SIG-M5 treated with dmso at 0.1 percent for 504 hours (cell line): ENCODE data around the gene POLE.

Source experiments
- DNase-seq: peaks from one replicate; lab custom pipeline; 2025; ENCODE audit not compliant: unreplicated experiment; lab: John Stamatoyannopoulos, UW

The POLE gene

GRCh38 chr12:132657004-132657727 is 30.0 kb downstream of the POLE start:
- peak; percentile 31 for DNase-seq

- no peak for DNase-seq
These were observed 33.4 kb downstream of the POLE start for GRCh38 chr12:132653567-132654290.

DNA sequence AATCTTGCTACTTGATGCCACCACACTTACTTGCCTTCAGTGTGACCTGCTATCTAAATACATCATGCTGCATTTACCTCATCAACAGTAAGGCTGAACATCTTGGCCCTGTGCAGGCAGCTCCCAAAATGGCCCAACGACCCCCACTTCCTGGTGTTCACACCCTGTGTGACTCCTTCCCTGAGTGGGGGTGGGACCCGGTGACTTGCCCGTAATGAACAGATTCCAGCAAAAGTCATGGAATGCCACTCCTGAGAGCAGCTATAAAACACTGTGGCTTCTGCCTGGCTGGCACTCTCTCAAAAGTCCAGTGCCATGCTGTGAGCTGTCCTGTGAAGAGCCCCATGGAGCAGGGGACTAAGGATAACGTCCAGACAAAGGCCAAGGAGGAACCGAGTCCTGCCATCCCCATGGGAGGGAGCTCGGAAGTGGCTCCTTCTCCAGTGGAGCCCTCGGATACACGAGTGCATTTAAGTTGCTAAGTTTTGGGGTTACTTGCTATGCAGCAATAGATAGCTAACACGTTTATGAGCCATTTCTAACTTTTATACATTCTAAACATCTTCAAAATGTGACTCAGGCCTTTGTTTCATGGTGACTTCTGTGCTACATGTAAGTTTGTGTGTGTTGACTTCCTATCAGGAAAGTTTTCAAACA is 35.6 kb downstream of the POLE start:
- peak; percentile 88 for DNase-seq

GRCh38 chr12:132649226-132649945 is 37.8 kb downstream of the POLE start:
- DNase-seq = no peak

DNA sequence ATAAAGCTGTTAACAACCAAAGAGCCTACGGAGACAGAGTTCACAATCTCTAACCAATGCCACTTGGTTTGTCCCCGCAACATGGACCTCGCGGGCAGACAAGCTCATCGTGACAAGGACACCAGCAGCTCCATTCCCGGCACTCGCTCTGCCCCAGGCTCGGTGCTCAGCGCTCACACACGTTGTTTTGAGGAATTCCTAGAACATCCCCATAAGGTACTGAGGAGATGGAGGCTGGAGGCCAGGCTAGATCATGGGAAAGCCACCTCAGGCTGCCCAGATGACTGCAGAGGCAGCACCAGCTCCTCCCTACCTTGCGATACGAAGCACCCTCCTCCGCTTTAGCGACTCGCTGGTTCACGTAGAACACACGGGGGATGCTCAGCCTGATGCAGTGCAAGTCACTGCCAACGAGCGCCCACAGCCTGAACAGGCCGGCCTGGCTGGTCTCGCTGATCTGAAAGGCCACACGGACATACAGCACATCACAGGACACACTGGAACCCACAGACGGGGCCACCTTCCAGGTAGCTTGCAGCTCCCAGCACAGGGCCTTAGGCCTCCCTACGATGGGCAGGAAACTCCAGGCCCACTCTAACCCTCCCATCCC is 38.4 kb downstream of the POLE start:
- no peak for DNase-seq

DNA sequence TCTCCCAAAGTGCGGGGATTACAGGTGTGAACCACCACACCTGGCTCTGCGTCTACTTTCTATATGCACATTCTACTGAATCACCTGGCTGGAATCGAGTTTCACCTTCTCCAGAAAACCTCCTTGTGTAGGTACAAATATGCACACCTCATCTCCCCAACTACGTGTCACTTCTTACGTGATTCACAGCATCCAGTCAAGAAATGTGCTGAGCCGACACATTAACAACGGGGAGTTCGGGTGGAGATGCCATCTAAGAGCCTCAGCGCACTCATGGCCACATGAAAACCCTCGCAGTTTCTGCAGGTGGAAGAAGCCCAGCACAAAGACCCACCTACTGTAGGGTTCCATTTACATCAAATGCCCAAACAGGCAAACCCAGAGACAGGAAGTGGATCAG is 39.3 kb downstream of the POLE start:
- no peak for DNase-seq

DNA sequence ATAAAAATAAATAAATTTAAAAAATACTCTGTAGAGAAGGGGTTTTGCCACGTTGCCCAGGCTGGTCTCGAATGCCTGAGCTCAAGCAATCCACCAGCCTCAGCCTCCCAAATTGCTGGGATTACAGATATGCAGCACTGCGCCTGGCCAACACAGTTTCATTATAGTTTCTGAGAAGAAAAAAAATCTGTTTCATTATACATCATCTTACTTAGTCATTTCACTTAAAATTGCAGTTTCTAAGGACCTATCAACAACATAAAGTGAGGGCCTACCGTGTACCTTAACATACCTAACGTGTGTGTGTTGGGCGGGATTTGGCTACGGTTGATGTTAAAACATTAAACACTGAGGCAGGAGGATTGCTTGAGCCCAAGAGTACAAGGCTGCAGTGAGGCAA is 40.3 kb downstream of the POLE start:
- no peak for DNase-seq

- no peak for DNase-seq
These were observed 44.0 kb downstream of the POLE start for GRCh38 chr12:132642846-132643835.

DNA sequence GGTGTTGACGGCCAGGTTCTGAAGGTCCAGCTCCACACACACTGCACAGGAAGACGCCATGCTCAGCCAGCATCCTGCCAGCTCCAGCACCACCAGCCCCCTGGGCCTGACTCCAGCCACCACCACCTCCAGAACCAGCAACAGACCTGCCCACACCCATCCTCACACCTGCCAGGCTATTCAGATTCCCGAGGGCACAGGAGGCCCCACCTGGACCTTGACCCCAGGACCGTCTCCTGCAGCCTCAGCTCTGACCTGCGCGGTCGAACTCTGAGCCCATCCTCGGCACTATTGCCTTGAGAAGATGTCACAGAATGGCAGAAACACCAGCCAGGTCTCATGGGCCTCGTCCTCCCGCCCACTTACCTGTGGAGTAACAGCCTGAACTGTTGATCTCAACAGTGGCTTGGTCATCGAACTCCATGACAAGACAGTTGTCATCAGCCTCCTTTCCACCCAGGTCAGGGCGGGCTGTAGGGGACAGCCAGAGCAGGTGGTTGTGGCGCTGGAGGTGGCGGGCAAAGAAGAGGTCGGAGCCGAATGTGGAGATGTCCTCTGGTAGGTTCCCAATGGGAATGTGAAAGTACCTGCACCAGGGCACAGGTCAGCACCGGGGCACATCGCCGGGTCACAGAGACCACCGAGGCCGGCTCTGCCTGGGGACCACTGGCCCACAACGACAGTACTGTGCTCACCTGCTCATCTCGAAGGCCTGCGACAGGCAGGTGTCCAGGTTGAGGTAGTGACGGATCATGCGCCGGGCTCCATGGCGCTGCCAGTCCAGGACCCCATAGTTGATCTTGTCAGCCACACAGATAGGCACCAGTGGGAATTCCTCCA is 45.1 kb downstream of the POLE start:
- DNase-seq = no peak

GRCh38 chr12:132640936-132641335 is 46.2 kb downstream of the POLE start:
- no peak for DNase-seq

- DNase-seq = no peak
These were observed 47.1 kb downstream of the POLE start for GRCh38 chr12:132639956-132640520.

DNA sequence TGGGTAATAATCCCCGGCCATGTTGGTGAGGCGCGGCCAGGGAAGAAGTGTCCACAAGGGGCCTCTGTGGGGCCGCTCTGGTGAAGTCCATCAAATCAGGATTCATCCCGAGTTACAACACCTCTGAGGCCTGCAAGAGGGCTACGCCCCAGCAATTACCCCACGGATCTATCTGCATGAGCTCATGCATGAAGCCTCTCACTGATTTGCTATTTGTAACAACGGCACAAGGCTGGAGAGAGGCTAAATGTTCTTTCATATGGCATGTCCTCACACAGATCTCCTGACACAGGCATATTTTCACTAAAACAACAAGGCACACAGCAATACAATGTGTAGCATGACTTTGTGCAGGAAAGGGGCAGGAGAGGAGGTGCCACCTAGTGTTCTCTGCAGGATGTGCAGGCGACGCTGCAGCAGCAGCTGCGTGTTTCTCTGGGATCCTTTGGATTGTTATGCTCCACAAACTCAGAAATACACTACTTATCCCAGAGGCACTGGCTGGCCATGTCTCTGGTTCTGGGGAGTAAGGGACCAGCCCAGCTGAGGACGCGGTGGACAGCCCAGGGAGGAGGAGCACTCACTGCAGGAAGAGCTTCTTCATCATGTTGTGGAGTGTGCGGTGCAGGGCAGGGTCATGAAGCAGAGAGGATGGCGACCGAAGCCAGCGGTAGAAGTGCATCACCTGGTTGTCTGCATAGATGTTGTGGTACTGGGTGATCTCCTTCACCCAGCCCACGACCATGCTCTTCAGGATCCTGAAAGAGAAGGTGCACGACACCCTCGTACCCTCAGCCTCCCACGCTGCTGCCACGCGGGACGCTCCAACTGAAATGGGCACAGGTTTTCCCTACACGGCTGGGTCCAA is 48.4 kb downstream of the POLE start:
- peak; percentile 42 for DNase-seq

- no peak for DNase-seq
These were observed 49.3 kb downstream of the POLE start for GRCh38 chr12:132637811-132638210.

DNA sequence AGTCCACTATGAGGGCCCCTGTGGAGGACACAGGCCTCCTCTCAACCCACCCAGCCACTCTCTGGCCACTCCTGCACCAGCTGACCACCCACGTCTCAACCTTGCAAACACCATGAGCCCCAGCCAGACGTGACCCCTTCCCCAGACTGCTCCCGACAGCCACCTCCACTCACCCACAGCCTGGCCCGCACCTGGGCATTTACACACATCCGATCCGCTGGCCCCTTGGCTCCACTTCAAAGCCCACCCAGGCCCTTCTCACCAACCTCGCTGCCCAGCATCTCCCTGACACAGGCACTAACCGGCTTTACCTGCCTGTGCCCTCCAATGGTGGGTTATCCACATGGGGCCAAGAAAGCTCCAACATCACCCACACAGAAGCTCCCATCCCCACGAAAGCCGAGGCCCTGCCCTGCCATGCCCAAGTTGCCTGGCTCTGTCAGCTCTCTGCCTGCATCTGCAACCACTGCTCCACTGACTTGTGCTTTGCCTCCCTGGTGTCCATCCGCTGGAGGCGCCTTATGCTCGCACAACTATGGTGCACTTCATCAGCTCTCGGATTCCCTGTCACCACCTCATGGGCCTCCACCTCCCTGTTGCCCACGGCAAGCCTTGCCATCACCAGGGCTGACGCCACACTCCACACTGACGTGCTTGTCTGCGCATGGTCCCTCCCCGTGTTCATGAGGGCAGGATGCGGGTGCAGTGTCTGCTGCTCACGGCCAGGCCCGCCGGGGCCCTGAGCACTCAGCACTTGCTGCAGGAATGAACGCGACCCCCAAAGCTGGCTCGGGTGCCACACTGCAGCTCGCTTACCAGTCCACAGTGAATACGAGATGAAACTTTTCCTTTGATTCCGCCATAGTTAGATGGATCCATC is 51.8 kb downstream of the POLE start:
- DNase-seq = no peak

GRCh38 chr12:132634411-132634990 is 52.6 kb downstream of the POLE start:
- DNase-seq = no peak

DNA sequence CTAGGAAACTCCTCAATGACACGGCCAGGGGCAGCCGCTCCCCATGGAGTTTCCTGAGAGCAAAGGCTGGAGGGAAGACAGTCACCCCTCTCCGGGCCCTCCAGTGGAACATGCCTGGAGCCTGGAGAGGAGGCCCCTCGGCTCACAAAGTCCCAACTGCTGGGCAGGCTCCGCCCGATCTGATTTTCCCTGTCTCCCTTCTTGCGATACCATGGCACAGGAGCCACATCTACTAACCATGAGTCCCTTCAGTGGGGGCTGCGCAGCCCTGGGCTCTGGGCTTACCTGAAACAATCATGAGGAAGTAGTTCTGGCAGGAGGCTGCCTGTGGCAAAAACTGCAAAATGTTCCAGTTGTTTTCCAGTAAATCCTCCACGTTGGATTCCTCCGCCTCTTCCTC is 53.2 kb downstream of the POLE start:
- DNase-seq = no peak
